GM23338 (cell line): ENCODE data around the gene CNTROB. TPM values are rescaled to one million over a fixed set of nuclear protein-coding genes. Genes with fewer than 3 reads are reported as not detected.

Source experiments
- ATAC-seq: fragments of 200-7000 bp; cut with Tn5 transposase; 3 replicates; pipeline ENCODE4 v1.9.1; 2020
- DNase-seq: peaks from one replicate; pipeline ENCODE4 v3.0.0-alpha.2; 2015; ENCODE audit warnings: low spot score
- H2AFZ ChIP-seq: fragments of 200-600 bp; sonication (generic); 2 replicates; pipeline ENCODE4 v1.8.0; 2016; ENCODE audit warnings: antibody characterized with exemption, mild to moderate bottlenecking, moderate library complexity
- H3F3A ChIP-seq: fragments of 200-600 bp; sonication (generic); replicated peaks from 2 replicates; pipeline ENCODE4 v1.8.0; 2017; ENCODE audit warnings: antibody characterized with exemption, mixed run types, low read depth
- H3K27ac ChIP-seq: fragments of 200-600 bp; sonication (generic); 2 replicates; pipeline ENCODE4 v1.6.1; 2016; ENCODE audit warnings: low read depth
- H3K27me3 ChIP-seq: fragments of 200-600 bp; sonication (generic); 2 replicates; pipeline ENCODE4 v1.8.0; 2016; ENCODE audit warnings: mild to moderate bottlenecking, mixed run types, moderate library complexity; ENCODE audit not compliant: insufficient read depth
- H3K36me3 ChIP-seq: fragments of 200-600 bp; sonication (generic); 2 replicates; pipeline ENCODE4 v1.8.0; 2016; ENCODE audit warnings: mild to moderate bottlenecking; ENCODE audit not compliant: insufficient read depth
- H3K4me1 ChIP-seq: fragments of 200-600 bp; sonication (generic); 2 replicates; pipeline ENCODE4 v1.8.0; 2016; ENCODE audit warnings: mild to moderate bottlenecking, moderate library complexity; ENCODE audit not compliant: insufficient read depth
- H3K4me2 ChIP-seq: fragments of 200-600 bp; sonication (generic); 2 replicates; pipeline ENCODE4 v1.7.1; 2017; ENCODE audit warnings: mixed run types
- H3K4me3 ChIP-seq: fragments of 200-600 bp; sonication (generic); 2 replicates; pipeline ENCODE4 v1.6.1; 2016; ENCODE audit warnings: mixed run types
- H3K79me2 ChIP-seq: fragments of 200-600 bp; sonication (generic); replicated peaks from 2 replicates; pipeline ENCODE4 v1.8.0; 2017; ENCODE audit warnings: mild to moderate bottlenecking; ENCODE audit not compliant: insufficient read depth
- H3K9me2 ChIP-seq: fragments of 200-600 bp; sonication (generic); 2 replicates; pipeline ENCODE4 v1.8.0; 2017; ENCODE audit not compliant: insufficient read depth
- H4K20me1 ChIP-seq: fragments of 200-600 bp; sonication (generic); replicated peaks from 2 replicates; pipeline ENCODE4 v1.8.0; 2017; ENCODE audit warnings: mild to moderate bottlenecking; ENCODE audit not compliant: insufficient read depth
- H3K27ac Mint-ChIP-seq: 2 replicates; pipeline ENCODE4 v1.8.0; 2020; ENCODE audit warnings: inconsistent platforms, mild to moderate bottlenecking, moderate library complexity, mixed read lengths
- H3K27me3 Mint-ChIP-seq: 3 replicates; pipeline ENCODE4 v1.8.0; 2022; ENCODE audit warnings: low read depth, mild to moderate bottlenecking, moderate library complexity, mixed read lengths, inconsistent platforms; ENCODE audit not compliant: insufficient read depth, poor library complexity
- H3K36me3 Mint-ChIP-seq: 3 replicates; pipeline ENCODE4 v1.8.0; 2021; ENCODE audit warnings: low read depth, mild to moderate bottlenecking, inconsistent platforms, moderate library complexity, mixed read lengths
- H3K4me1 Mint-ChIP-seq: 3 replicates; pipeline ENCODE4 v1.8.0; 2020; ENCODE audit warnings: mild to moderate bottlenecking, inconsistent platforms, mixed read lengths
- H3K4me3 Mint-ChIP-seq: 3 replicates; pipeline ENCODE4 v1.8.0; 2021; ENCODE audit warnings: moderate library complexity, mild to moderate bottlenecking, inconsistent platforms, mixed read lengths
- H3K9me3 Mint-ChIP-seq: 3 replicates; pipeline ENCODE4 v1.8.0; 2020; ENCODE audit warnings: moderate library complexity, mild to moderate bottlenecking, inconsistent platforms, mixed read lengths
- ETS1 ChIP-seq: IDR thresholded peaks from 2 replicates; pipeline ENCODE4 v1.6.1; 2016; ENCODE audit warnings: antibody characterized with exemption
- EZH2 ChIP-seq: fragments of 200-600 bp; sonication (generic); IDR thresholded peaks from one replicate; pipeline ENCODE4 v1.8.0; 2017; ENCODE audit warnings: antibody characterized with exemption, mild to moderate bottlenecking, low read depth; ENCODE audit not compliant: unreplicated experiment
- EZH2phosphoT487 ChIP-seq: fragments of 200-600 bp; sonication (generic); IDR thresholded peaks from one replicate; pipeline ENCODE4 v1.8.1; 2018; ENCODE audit warnings: antibody characterized with exemption; ENCODE audit not compliant: unreplicated experiment
- JUNB ChIP-seq: IDR thresholded peaks from one replicate; pipeline ENCODE4 v1.6.1; 2016; ENCODE audit warnings: antibody characterized with exemption; ENCODE audit not compliant: unreplicated experiment
- POLR2AphosphoS5 ChIP-seq: IDR thresholded peaks from 2 replicates; pipeline ENCODE4 v1.6.1; 2016; ENCODE audit warnings: antibody characterized with exemption, low read depth
- ZNF114 ChIP-seq: fragments of 250-450 bp; sonication (Bioruptor Pico); IDR thresholded peaks from 2 replicates; pipeline ENCODE4 v1.5.0; 2020; ENCODE audit warnings: mild to moderate bottlenecking, moderate library complexity
- polyA plus RNA-seq: library from polyadenylated mRNA; unstranded; fragments of >200 nt; fragmentation: Nextera tagmentation; extraction: Ambion mirVana; gene quantifications from 2 replicates; pipeline ENCODE4 v1.2.1, GENCODE V29; 2016
- total RNA-seq: library from RNA; depleted of rRNA; stranded (reverse); fragments of >200 nt; shearing (Covaris generic); gene quantifications from 2 replicates; pipeline ENCODE4 v1.2.3, GENCODE V29; 2014
- TF ChIP-seq, protein P1 (sequence below): fragments of 250-450 bp; sonication (Bioruptor Pico); IDR thresholded peaks from 2 replicates; pipeline ENCODE4 v1.5.0; 2020; ENCODE audit warnings: mild to moderate bottlenecking, moderate library complexity
- TF ChIP-seq, protein P2 (sequence below): IDR thresholded peaks from one replicate; pipeline ENCODE4 v1.6.1; 2018; ENCODE audit warnings: antibody characterized with exemption; ENCODE audit not compliant: unreplicated experiment

Gene CNTROB
- total and polyA plus RNA-seq, 2 experiments from 2014 or later = 16.3 to 18.5 TPM

DNA sequence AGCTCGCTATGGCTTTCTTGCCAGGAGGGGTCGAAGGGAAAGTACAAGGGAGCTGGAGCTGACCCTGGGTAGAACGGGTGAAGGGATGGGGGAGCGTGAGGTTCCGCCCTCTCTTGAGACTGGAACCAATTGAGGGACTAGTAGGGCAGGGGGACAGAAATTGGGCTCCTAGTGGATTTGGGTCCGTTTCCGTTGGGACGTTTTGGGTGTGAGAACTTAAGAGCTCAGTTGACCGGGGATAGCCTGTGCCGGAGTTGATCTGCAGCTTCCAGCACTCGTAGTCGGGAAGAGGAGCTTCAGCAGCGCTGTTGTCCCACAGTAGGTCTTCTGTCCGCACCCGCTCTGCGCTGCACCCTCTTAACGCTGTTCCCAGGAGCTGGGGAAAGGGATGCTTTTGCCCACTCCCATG is 481 bp downstream of the CNTROB start:
- Histone ChIP-seq H3K36me3 (0 out of 2 replicates have a peak, but pooled peaks cover 3% of the 10 kb centered on the region), H3K79me2 (peaks cover 12% of the 10 kb centered on the region), H4K20me1 (peaks cover 12% of the 10 kb centered on the region), H3K4me2 (peak overlapping the region; percentile 96), H3K4me1 (peaks cover 19% of the 10 kb centered on the region), H3K9me2 (no peaks in the 10 kb centered on the region), H3F3A (no peaks in the 10 kb centered on the region), H3K27me3 (peaks cover 28% of the 10 kb centered on the region), H2AFZ (peak overlapping the region; percentile 95), H3K4me3 (peak overlapping the region; percentile 83), H3K27ac (no peak overlapping the region)
- DNase-seq = peak; percentile 65
- Mint-ChIP-seq H3K27ac (peak overlapping the region; percentile 97), H3K4me3 (peak overlapping the region; percentile 97), H3K27me3 (peaks cover 30% of the 10 kb centered on the region), H3K9me3 (peaks cover 2% of the 10 kb centered on the region; the same call in 1 of the 3 replicates), H3K4me1 (peaks cover 27% of the 10 kb centered on the region), H3K36me3 (peaks cover 18% of the 10 kb centered on the region)
- peak; percentile 20 for ATAC-seq
- TF ChIP-seq EZH2 (no peak), ETS1 (no peak), JUNB (no peak), EZH2phosphoT487 (no peak), ZNF114 (no peak), POLR2AphosphoS5 (no peak)
- TF ChIP-seq, protein P1, sequence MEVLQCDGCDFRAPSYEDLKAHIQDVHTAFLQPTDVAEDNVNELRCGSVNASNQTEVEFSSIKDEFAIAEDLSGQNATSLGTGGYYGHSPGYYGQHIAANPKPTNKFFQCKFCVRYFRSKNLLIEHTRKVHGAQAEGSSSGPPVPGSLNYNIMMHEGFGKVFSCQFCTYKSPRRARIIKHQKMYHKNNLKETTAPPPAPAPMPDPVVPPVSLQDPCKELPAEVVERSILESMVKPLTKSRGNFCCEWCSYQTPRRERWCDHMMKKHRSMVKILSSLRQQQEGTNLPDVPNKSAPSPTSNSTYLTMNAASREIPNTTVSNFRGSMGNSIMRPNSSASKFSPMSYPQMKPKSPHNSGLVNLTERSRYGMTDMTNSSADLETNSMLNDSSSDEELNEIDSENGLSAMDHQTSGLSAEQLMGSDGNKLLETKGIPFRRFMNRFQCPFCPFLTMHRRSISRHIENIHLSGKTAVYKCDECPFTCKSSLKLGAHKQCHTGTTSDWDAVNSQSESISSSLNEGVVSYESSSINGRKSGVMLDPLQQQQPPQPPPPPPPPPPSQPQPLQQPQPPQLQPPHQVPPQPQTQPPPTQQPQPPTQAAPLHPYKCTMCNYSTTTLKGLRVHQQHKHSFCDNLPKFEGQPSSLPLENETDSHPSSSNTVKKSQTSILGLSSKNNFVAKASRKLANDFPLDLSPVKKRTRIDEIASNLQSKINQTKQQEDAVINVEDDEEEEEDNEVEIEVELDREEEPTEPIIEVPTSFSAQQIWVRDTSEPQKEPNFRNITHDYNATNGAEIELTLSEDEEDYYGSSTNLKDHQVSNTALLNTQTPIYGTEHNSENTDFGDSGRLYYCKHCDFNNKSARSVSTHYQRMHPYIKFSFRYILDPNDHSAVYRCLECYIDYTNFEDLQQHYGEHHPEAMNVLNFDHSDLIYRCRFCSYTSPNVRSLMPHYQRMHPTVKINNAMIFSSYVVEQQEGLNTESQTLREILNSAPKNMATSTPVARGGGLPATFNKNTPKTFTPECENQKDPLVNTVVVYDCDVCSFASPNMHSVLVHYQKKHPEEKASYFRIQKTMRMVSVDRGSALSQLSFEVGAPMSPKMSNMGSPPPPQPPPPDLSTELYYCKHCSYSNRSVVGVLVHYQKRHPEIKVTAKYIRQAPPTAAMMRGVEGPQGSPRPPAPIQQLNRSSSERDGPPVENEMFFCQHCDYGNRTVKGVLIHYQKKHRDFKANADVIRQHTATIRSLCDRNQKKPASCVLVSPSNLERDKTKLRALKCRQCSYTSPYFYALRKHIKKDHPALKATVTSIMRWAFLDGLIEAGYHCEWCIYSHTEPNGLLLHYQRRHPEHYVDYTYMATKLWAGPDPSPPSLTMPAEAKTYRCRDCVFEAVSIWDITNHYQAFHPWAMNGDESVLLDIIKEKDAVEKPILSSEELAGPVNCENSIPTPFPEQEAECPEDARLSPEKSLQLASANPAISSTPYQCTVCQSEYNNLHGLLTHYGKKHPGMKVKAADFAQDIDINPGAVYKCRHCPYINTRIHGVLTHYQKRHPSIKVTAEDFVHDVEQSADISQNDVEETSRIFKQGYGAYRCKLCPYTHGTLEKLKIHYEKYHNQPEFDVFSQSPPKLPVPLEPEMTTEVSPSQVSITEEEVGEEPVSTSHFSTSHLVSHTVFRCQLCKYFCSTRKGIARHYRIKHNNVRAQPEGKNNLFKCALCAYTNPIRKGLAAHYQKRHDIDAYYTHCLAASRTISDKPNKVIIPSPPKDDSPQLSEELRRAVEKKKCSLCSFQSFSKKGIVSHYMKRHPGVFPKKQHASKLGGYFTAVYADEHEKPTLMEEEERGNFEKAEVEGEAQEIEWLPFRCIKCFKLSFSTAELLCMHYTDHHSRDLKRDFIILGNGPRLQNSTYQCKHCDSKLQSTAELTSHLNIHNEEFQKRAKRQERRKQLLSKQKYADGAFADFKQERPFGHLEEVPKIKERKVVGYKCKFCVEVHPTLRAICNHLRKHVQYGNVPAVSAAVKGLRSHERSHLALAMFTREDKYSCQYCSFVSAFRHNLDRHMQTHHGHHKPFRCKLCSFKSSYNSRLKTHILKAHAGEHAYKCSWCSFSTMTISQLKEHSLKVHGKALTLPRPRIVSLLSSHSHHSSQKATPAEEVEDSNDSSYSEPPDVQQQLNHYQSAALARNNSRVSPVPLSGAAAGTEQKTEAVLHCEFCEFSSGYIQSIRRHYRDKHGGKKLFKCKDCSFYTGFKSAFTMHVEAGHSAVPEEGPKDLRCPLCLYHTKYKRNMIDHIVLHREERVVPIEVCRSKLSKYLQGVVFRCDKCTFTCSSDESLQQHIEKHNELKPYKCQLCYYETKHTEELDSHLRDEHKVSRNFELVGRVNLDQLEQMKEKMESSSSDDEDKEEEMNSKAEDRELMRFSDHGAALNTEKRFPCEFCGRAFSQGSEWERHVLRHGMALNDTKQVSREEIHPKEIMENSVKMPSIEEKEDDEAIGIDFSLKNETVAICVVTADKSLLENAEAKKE (CRISPR knock-in tag) = no peak
- TF ChIP-seq, protein P2, sequence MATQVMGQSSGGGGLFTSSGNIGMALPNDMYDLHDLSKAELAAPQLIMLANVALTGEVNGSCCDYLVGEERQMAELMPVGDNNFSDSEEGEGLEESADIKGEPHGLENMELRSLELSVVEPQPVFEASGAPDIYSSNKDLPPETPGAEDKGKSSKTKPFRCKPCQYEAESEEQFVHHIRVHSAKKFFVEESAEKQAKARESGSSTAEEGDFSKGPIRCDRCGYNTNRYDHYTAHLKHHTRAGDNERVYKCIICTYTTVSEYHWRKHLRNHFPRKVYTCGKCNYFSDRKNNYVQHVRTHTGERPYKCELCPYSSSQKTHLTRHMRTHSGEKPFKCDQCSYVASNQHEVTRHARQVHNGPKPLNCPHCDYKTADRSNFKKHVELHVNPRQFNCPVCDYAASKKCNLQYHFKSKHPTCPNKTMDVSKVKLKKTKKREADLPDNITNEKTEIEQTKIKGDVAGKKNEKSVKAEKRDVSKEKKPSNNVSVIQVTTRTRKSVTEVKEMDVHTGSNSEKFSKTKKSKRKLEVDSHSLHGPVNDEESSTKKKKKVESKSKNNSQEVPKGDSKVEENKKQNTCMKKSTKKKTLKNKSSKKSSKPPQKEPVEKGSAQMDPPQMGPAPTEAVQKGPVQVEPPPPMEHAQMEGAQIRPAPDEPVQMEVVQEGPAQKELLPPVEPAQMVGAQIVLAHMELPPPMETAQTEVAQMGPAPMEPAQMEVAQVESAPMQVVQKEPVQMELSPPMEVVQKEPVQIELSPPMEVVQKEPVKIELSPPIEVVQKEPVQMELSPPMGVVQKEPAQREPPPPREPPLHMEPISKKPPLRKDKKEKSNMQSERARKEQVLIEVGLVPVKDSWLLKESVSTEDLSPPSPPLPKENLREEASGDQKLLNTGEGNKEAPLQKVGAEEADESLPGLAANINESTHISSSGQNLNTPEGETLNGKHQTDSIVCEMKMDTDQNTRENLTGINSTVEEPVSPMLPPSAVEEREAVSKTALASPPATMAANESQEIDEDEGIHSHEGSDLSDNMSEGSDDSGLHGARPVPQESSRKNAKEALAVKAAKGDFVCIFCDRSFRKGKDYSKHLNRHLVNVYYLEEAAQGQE = no peak
